Ovary (tissue), 3 donors: ENCODE data around the gene C3orf49.

ENCODE experiments used
- EP300 ChIP-seq: sonication (generic); formaldehyde crosslinking; IDR thresholded peaks from one replicate; pipeline ENCODE4 v1.6.1; 2017; ENCODE audit warnings: antibody characterized with exemption
- POLR2A ChIP-seq: fragments of 450-650 bp; IDR thresholded peaks from one replicate; pipeline ENCODE4 v1.6.1; 2017; ENCODE audit warnings: antibody characterized with exemption, mild to moderate bottlenecking, moderate library complexity
- TF ChIP-seq, protein P1 (sequence below), 3 donors: fragments of 450-650 bp in 2 of 3; fragments of 200-600 bp in 1 of 3; IDR thresholded peaks; one replicate each; pipeline versions ENCODE4 v1.5.1 to v1.8.0; 2016 to 2022; ENCODE audit warnings: antibody characterized with exemption in 3 of 3, mild to moderate bottlenecking in 1 of 3
- donor health status: DM: no; HTN: no; CAD: no.

DNA sequence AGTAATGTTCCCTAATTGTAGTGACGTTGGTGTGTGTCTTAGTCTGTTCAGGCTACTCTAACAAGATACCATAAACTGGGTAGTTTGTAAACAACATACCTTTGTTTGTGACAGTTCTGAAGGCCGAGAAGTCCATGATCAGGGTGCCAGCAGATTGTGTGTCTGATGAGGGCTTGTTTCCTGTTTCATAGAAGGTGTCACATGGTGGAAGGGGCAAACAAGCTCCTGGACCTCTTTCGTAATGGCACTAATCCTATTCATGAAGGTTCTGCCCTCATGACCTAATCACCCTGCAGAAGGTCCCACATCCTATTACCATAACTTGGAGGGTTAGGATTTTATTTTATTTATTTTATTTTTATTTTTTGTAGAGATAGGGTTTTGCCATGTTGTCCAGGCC is 55.7 kb downstream of the C3orf49 start:
- TF ChIP-seq, protein P1, sequence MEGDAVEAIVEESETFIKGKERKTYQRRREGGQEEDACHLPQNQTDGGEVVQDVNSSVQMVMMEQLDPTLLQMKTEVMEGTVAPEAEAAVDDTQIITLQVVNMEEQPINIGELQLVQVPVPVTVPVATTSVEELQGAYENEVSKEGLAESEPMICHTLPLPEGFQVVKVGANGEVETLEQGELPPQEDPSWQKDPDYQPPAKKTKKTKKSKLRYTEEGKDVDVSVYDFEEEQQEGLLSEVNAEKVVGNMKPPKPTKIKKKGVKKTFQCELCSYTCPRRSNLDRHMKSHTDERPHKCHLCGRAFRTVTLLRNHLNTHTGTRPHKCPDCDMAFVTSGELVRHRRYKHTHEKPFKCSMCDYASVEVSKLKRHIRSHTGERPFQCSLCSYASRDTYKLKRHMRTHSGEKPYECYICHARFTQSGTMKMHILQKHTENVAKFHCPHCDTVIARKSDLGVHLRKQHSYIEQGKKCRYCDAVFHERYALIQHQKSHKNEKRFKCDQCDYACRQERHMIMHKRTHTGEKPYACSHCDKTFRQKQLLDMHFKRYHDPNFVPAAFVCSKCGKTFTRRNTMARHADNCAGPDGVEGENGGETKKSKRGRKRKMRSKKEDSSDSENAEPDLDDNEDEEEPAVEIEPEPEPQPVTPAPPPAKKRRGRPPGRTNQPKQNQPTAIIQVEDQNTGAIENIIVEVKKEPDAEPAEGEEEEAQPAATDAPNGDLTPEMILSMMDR (IDR thresholded peaks at IDR 0.05) = no peak
- no peak for TF ChIP-seq EP300
- no peak for TF ChIP-seq POLR2A
